Fibroblast of skin of back (primary cell): Measurements from ENCODE around the gene TBX2.
"Not testable (repeated sequence)": the region's sequence is repeated elsewhere in the genome, so short reads cannot be mapped to it uniquely, and the experiment has no call there.

ENCODE experiments used
- DNase-seq: peaks from one replicate; pipeline ENCODE4 v3.0.0-alpha.2; 2013

Gene TBX2

GRCh38 chr17:61414141-61414935, 14.7 kb downstream of the TBX2 start:
- no peak for DNase-seq

- no peak for DNase-seq
These were observed 15.3 kb downstream of the TBX2 start for GRCh38 chr17:61414936-61415251.

GRCh38 chr17:61415374-61416210, 15.9 kb downstream of the TBX2 start:
- peak; percentile 64 for DNase-seq

- DNase-seq: no peak
These were observed 16.5 kb downstream of the TBX2 start for GRCh38 chr17:61416211-61416539.

DNA sequence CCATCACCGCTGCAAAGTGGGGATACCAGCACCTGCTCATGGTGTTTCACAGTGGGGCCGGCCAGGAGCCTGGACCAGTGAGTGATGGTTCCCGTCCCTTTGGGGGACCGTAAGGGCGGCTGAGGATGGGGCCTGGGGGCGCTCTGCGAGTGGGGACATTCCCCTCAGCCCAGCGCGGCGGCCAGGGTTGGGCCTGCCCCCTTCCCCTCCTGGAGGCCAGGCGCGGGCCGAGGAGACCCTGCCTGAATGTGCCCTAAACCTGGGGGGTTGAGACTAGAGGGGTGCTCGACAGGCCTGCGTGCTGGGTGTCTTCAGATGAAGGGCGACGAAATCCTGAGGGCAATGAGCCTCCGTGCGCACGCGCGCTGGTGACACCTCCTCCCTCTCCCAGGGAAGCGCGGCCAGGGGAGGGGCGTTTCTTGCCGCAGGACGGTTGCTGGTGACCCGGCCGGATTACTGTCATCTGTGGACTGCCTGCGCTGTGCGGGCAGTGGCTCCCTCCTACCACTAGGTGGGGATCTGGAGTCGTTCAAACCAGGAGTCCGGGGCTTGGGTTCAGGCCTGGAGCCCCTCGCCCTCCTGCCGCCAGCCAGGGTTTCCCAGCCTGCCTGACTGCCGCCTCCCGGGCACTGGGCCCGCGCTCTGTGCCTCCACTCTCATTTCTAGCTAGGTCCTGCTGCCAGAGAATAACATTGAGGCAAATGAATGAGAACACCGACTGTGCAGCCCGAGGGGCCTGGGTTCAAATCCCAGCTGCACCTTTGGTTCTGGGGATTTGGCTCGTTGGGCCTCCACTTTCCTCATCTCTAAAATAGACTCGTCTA, 17.1 kb downstream of the TBX2 start:
- DNase-seq: peak; percentile 88

DNA sequence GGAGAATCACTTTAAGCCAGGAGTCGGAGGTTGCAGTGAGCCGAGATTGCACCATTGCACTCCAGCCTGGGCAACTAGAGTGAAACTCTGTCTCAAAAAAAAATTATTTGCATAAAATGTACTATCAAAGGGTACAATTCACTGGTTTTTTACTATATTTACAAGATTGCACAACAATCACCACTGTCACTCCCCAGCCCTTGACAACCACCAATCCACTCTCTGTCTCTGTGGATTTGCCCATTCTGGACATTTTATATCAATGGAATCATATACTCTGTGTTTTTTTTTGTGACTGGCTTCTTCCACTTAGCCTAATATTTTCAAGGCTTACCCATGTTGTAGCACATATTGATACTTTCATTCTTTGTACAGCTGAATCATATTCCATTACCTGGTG, 18.8 kb downstream of the TBX2 start:
- no peak for DNase-seq

DNA sequence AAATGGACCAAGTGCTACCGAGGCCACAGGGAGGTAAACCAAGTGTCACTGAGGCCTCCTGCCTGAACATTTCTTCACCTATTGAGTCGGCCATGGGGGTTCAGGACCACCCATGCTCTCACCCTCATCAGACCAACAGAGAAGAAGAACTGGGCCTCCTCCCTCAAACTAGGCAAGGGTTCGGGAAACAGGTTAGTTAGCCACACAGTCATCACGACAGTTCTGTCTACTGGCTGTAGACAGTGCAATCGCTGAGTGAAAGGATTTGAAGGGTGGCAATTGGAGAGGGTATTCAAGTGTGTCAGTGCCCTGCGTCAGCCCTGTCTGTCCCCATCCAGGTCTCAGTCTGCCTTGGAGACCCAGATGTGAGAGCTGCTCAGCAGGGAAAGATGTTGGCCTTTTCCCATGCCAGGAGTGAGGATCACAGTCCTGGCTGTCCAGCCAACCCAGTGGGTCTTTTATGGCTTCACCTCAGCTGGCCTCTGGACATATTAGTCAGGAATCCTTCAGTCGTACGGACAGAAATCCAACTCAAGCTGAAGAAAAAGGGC, 19.9 kb downstream of the TBX2 start:
- no peak for DNase-seq

DNA sequence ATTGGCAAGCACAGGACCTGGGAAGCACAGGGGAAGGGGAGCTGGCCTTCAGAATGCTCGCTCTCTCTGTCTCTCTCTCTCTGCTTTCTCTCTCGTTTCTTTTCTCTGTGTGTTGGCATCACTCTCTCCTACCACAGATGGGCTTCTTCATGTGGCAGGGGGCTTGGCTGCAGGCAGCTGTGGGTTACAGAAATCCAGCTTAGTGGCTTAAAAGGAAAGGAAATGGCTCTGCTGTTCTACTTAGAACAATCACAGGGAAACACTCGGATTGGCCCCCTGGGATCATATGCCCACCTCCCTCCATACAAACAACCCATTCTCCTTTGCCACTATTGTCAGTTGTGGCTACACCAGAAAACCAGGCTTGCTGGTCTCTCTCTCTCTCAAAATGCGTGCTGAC, 20.4 kb downstream of the TBX2 start:
- no peak for DNase-seq

GRCh38 chr17:61420745-61421398, 21.2 kb downstream of the TBX2 start:
- DNase-seq: no peak

DNA sequence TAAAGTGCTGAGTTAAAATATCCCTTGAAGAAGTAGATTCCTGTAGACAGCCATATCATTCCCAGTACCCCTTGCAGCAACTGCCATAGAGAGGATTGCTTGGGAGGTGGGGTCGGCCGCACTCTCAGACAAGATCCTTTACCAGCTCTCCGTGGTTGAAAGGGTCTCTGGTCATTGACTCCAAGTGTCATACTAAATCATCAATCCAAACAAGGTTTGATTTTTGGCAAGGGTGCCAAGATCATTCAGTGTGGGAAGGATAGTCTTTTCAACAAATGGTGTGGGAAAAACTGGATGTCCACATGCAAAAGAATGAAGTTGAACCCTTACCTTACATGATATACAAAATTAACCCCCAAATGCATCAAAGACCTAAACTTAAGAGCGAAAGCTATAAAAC, 21.8 kb downstream of the TBX2 start:
- DNase-seq: no peak

GRCh38 chr17:61422116-61422799, 22.6 kb downstream of the TBX2 start:
- DNase-seq: no peak

- DNase-seq: no peak
These were observed 23.2 kb downstream of the TBX2 start for GRCh38 chr17:61422869-61423268.

GRCh38 chr17:61423967-61424649, 24.5 kb downstream of the TBX2 start:
- DNase-seq: no peak

GRCh38 chr17:61425682-61426481, 26.2 kb downstream of the TBX2 start:
- no peak for DNase-seq

GRCh38 chr17:61426482-61427304, 27.1 kb downstream of the TBX2 start:
- DNase-seq: peak; percentile 65

- no peak for DNase-seq
These were observed 27.9 kb downstream of the TBX2 start for GRCh38 chr17:61427567-61427966.

DNA sequence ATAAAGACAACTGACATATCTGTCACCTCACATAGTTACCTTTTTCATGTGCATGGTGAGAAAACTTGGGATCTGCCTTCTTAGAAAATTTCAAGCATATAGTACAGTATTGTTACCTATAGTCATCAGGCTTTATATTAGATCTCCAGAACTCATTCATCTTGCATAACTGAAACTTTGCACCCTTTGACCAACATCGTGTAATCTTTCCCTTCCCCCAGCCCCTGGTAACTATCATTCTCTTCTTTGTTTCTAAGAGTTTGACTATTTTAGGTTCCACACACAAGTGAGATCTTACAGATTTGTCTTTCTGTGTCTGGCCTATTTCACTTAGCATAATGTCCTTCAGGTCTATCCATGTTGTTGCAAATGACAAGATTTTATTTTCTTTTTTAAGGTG, 29.6 kb downstream of the TBX2 start:
- no peak for DNase-seq

- DNase-seq: not testable (repeated sequence)
These were observed 30.2 kb downstream of the TBX2 start for GRCh38 chr17:61429831-61430230.

DNA sequence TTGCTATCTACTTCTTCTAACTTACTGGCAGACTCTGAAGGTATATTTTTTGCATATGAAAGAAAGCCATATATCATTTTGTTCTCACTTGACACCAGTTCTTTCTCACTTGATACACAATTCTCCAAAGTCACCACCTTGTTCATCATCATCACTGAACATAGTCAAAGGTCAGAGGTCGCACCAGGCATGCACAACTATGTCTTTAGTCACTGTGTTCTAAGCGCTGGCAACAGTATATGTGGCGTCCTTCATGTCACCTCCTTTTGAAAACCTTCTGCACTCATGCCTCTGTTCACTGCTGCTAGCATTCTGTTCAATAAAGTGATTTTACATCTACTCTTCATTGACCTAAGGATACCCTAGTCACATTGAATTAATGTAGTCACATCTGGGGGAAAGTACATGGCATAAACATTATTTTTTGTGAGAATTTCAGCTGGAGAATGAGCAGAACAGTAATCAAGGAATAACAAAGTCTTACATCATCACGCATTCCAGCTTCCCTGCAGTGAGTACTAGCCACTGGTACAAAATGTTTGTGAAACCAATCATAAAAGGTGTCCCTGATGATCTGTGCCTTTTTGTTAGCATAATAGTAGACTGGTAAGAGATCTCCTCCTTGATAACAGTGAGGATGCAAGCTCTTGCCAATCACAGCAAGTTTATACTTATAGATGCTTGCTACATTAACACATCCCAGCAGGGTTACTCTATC, 32.1 kb downstream of the TBX2 start:
- peak; percentile 31 for DNase-seq
